ENCODE measurements around the gene MED26.
"Not testable (repeated sequence)": the region's sequence is repeated elsewhere in the genome, so short reads cannot be mapped to it uniquely, and the experiment has no call there.

Gene MED26, protein sequence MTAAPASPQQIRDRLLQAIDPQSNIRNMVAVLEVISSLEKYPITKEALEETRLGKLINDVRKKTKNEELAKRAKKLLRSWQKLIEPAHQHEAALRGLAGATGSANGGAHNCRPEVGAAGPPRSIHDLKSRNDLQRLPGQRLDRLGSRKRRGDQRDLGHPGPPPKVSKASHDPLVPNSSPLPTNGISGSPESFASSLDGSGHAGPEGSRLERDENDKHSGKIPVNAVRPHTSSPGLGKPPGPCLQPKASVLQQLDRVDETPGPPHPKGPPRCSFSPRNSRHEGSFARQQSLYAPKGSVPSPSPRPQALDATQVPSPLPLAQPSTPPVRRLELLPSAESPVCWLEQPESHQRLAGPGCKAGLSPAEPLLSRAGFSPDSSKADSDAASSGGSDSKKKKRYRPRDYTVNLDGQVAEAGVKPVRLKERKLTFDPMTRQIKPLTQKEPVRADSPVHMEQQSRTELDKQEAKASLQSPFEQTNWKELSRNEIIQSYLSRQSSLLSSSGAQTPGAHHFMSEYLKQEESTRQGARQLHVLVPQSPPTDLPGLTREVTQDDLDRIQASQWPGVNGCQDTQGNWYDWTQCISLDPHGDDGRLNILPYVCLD

DNA sequence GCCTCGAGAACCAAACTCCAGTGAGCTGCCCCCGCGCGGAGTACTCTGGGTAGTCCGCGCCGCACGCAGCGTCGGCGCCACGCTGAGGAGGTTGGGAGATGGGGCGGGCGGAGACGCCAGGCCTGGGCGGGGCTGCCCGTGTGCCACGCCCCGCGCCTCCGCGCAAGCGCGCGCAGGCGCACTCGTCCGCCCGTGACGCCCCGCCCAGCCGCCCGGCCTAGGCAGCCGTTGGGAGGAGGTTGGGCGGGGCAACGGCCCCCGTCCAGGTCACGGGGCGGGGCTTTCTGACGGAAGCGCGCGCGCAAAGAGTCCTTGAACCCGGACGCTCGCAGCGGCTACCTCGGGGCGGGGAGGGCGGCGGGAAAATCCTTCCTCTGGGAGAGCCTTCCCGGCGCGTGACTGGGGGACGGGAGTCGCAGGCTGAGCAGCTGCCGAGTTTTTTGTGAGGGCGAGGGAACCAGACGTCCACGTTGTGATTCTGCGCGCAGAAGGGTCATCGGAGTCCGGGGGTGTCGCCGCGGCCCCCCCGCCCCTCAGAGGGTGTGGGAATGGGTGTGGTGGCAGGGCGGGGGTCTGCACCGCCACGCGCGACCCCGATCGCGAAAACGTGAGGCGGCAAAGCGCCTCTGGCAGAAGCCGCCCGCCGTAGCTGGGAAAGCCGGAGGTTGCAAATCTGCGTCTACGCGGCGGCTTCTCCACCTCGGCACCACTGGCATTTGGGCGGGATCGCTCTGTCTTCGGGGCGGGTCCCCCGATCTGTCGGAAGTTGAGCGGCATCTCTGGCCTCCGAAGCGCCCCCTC, at the start of gene MED26:
TSS of gene MED26 (minus strand) at position 22 of the 801 bp plus-strand sequence. CDS start 261 bp downstream, outside the sequence.
- DNase-seq (ENCODE audit: low read depth), result peak; percentile 78

DNA sequence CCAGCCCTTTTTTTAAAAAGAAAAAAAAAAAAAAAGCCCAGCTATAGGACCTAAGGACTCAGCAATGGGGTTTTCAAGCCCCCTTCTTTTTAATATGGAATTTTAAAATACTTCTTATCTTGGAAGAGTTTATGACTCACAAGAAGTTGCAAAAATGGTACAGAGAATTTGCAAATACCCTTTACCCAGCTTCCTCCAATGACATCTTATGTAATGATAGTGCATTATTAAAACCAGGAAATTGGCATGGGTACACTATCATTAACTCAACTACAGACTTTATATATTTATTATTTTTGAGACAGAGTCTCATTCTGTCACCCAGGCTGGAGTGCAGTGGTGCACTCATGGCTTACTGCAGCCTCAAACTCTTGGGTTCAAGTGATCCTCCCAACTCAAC, 49.1 kb upstream of the MED26 start:
- DNase-seq (ENCODE audit: low read depth), result no peak

More for the DNA sequence above, at the start of gene MED26:
- H3K4me3 ChIP-seq (ENCODE audit: low read depth, low read length), result peak within 1 kb of the TSS; percentile 98

DNA sequence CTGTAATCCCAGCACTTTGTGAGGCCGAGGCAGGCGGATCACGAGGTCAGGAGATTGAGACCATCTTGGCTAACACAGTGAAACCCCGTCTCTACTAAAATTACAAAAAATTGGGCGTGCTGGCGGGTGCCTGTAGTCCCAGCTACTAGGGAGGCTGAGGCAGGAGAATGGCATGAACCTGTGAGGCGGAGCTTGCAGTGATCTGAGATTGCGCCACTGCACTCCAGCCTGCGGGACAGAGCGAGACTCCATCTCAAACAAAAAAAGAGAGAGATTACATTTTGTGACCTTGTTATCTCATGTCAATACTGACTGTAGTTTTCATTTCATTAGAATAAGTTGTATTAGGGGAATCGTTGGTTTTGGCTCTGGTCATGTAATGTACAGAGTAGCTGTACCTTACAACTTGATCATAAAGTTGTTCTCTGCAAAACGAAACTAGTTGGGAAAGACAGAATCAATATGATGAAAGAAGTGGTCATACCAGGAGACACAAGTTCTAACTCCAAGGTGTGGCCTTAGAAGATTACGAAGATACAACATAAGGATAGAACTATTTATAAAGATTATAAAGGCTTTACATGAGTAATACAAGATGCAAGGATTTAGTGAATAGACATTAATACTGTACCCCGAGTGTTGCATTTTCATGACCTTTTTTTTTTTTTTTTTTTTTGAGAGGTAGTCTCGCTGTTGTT, 48.2 kb upstream of the MED26 start:
- no peak for DNase-seq (ENCODE audit: low read depth)
- no peak overlapping the region for H3K4me3 ChIP-seq (ENCODE audit: low read depth, low read length)

More for the DNA sequence above, 49.1 kb upstream of the MED26 start:
- no peak overlapping the region for H3K4me3 ChIP-seq (ENCODE audit: low read depth, low read length)

DNA sequence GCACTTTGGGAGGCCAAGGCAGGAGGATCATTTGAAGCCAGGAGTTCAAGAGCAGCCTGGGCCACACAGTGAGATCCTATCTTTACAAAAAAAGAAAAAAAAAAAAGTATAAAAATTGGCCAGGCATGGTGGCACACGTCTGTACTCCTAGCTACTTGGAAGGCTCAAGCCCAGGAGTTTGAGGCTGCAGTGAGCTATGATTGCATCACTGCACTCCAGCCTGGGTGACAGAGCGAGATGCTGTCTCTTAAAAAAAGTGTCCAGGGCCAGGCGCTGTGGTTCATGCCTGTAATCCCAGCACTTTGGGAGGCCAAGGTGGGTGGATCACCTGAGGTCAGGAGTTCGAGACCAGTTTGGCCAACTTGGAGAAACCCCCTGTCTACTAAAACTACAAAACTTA, 45.8 kb upstream of the MED26 start:
- not testable (repeated sequence) for H3K4me3 ChIP-seq (ENCODE audit: low read depth, low read length); DNase-seq (ENCODE audit: low read depth)

DNA sequence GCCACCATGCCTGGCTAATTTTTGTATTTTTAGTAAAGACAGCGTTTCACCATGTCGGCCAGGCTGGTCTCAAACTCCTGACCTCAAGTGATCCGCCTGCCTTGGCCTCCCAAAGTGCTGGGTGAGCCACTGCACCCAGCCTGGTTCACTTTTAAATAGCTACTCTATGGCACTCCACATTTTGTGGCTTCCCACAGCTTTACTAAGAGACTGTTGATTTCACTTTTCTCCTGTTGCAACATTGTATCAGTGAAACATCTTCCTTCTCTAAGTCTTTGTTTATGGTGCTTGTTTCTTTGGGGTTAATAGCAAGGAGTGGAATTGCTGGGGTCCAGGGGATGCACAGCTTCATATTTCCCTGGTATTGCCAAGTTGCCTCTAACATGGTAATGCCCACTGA, 45.2 kb upstream of the MED26 start:
- H3K4me3 ChIP-seq (ENCODE audit: low read depth, low read length), result no peak overlapping the region
- no peak for DNase-seq (ENCODE audit: low read depth)

DNA sequence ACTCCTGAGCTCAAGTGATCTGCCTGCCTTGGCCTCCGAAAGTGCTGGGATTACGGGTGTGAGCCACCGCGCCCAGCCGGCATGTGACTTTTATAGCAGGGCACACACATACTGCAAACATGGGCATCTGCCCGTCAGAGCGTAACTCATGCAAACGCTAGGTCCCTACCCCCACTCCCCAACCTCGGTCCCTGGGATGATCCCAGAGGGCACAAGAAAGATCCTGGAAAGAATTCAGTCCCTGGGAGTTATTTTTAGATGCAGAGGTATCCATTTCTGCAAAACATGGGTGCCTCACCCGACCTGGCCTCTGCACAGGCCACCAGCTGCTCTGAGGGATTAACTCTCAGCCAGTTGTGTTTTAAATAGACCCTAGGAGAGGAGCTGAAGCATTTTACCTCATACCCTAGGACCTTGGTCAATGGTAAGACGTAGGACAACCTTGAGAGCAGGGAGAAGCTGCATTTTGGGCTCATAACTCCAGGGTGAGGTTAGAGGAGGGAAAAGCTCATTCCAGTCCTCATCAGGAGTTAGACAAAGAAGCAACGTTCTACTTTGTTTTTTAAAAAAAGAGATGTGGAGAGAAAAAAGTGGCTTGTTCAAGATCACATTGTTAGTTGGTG, 43.8 kb upstream of the MED26 start:
- H3K4me3 ChIP-seq (ENCODE audit: low read depth, low read length), result no peak overlapping the region
- DNase-seq (ENCODE audit: low read depth), result no peak

DNA sequence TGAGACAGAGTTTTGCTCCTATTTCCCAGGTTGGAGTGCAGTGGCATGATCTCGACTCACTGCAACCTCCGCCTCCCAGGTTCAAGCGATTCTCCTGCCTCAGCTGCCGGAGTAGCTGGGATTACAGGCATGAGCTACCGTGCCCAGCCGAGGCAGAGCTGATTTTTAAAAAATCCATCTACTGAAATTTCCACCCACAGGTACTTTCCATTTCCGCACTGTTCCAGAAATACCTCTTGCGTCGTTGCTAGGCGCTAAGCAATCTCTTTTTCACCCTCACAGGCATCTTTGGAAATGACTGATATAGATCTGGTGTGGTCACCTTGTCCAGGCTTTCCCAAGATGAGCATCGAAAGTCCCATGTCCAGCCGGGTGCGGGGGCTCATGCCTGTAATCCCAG, 42.3 kb upstream of the MED26 start:
- DNase-seq (ENCODE audit: low read depth), result no peak
- H3K4me3 ChIP-seq (ENCODE audit: low read depth, low read length), result no peak overlapping the region

DNA sequence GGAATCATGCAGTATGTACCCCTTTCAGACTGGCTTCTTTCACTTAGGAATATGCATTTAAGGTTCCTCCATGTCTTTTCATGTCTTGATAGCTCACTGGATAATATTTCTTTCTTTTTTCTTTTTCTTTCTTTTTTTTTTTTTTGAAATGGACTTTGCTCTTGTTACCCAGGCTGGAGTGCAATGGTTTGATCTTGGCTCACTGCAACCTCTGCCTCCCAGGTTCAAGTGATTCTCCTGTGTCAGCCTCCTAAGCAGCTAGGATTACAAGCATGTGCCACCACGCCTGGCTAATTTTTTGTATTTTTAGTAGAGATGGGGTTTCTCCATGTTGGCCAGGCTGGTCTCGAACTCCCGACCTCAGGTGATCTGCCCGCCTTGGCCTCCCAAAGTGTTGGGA, 40.7 kb upstream of the MED26 start:
- not testable (repeated sequence) for H3K4me3 ChIP-seq (ENCODE audit: low read depth, low read length); DNase-seq (ENCODE audit: low read depth)

DNA sequence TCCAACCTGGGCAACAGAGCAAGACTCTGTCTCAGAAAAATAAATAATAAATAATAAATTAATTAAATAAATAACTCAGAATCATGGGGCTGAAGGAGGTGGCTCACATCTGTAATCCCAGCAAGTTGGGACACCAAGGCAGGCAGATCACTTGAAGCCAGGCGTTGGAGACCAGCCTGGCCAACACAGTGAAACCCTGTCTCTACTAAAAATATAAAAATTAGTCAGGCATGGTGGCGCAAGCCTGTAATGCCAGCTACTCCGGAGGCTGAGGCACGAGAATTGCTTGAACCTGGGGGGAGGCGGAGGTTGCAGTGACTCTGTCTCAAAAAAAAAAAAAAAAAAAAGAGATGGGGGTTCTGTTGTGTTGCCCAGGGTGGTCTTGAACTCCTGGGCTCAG, 40.2 kb upstream of the MED26 start:
- no peak overlapping the region for H3K4me3 ChIP-seq (ENCODE audit: low read depth, low read length)
- DNase-seq (ENCODE audit: low read depth), result no peak

DNA sequence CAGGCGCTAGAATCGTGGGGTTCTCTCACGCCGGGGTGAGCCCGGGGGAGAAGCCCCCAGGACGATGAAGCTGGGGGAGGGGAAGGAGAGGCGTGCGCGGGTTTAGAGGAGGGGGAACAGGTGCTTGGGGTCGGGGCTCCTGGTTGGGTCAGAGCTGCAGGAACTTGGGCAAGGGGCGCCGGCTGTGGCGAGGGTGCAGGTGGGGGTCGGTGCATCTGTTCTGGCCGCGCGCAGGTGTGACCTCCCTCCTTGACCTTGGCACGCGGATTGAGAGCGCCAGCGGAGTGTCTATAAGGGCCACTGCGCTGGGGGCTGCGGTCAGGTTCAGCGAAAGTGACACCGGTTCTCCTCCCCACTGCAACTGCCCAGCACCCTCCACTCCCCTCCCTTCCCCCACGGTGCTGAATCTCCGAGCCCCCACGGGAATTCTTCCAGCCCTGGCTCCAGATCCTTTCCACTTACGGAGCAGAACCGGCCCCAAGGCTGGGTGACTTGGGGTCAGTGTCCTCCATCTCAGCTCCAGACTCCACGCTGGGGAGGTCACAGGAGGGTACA, 33.6 kb upstream of the MED26 start:
- peak overlapping the region; percentile 75 for H3K4me3 ChIP-seq (ENCODE audit: low read depth, low read length)
- no peak for DNase-seq (ENCODE audit: low read depth)

DNA sequence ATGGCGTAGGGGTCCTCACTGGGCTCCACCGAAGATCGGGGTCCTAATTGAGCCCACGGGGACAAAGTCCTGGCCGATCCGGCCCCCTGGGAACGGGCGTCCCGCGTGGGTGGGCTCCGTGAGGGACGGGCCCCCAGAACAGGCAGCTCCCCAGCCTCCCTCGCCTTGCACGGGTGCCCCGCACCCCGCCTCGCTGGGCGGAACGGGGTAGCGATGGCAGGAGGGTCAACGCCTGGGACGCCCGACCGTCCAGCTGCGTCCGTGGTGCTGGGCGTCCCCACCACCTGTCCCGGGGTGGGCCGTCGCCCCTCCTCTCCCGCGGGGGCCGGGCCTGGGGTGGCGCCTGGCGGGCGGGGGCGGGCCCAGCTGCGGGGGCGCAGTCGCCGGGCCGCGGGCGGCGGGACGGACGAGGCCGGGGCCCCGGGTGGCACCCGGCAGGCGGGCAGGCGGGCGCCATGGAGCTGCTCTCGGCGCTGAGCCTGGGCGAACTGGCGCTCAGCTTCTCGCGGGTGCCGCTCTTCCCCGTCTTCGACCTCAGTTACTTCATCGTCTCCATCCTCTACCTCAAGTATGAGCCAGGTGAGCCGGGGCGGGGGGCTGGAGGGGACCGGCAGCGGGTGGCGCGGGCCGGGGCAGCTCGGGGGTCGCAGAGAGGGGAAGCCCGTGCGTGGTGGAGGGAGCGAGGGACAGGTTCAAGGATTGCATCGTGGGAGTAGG, 32.9 kb upstream of the MED26 start, which contains the start of gene TMEM38A:
TSS of gene TMEM38A (plus strand) at position 377 of the 717 bp plus-strand sequence. CDS start at position 456, 79 bp downstream.
- peak within 1 kb of the TSS; percentile 75 for H3K4me3 ChIP-seq (ENCODE audit: low read depth, low read length)
- no peak for DNase-seq (ENCODE audit: low read depth)

DNA sequence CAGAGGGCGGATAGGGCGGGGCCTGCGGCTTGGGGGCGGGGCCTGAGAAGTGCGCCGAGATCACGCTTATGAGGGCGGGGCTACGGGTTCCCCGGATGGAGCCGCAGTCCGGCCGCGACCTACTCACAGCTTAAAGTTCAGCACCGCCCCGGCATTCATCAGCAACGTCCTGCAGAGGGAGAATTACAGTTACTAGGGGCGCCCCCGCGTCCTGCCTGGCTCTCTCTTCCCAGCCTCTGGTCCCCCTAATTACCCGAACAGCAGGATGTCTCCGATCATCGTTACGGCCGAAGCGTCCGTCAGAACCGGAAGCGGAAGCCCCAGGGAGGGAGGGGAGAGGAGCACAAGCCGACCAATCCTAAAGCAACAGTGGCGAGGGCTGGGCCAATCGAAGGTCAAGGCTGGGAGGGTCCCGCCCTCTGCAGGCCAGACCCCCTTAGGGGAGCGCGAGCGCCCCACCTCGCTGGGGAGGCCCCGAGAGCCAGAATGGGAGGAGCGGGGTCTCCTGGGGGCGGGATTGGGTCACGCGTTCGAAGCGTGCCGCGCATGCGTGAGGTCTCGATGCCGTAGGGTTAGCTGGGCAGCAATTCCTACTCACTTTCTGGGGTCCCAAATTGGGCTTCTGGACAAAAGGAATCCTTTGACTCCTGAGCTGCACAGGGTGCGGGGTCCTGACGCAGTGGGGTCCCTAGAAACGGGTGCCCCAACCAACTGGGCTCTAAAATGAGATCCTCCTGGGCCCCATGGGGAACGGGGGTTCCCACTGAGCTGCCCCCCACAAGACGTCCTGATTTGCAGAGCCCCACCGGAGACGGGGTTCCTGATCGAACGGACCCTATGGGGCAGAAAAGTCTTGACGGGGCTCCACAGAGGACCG, 32.1 kb upstream of the MED26 start, which contains the start of gene SMIM7:
TSS of gene SMIM7 (minus strand) at position 313 of the 877 bp plus-strand sequence. CDS start at position 279, 34 bp downstream.
- DNase-seq (ENCODE audit: low read depth), result peak; percentile 96
- H3K4me3 ChIP-seq (ENCODE audit: low read depth, low read length), result peak within 1 kb of the TSS; percentile 75

DNA sequence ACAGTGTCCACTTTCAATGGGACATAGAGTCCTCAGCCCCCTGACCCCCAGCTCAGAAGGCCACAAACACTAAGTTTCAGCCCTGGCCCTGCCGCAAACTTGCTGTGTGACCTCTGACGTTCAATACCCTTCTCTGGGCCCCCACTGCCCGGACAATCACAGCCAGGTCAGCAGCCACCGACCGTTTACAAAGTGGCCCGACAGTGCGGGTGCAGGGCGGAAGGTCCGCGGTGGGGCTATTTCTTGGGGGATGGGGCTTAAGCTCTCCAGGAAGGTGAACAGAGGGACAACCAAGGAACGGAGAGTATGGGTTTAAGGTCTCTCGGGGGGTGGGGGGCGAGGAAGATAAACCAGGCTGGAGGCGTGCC, 31.4 kb upstream of the MED26 start:
- H3K4me3 ChIP-seq (ENCODE audit: low read depth, low read length), result peak overlapping the region; percentile 75
- no peak for DNase-seq (ENCODE audit: low read depth)

DNA sequence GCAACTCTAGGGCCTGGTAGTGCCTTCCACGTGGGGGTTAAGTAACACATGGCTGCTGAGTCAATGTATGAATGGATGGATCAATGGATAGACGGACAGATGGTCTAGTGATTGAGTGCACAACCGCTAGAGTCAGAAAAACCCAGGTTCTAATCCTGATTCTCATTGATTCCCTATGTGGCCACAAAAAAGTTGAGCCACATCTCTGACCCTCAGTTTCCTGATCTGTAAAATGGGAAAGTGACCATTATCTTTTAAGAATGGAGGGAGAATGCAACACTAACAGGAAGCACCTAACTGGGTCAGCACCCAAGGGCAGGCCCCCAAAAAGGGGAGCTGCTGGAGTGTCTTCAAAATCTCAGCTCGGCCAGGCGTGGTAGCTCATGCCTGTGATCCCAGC, 29.4 kb upstream of the MED26 start:
- no peak for DNase-seq (ENCODE audit: low read depth)
- H3K4me3 ChIP-seq (ENCODE audit: low read depth, low read length), result no peak overlapping the region

DNA sequence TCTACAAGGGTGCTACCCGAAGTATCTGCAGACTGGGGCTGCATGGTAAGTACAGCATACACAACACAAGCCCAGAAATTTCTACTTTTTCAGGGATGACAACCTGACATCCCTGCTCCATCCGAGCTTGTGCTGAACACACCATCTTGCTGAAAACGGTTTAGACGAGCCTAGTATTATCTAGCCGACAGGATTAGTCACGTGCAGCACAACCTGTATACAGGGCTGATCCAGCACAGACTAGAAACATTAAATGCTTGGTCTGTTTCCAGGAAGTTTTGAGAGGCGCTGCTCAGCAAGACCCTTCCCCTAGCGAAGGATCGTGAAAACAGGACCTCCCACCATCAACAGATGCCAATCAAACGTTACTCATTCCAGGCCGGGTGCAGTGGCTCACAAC, 27.7 kb upstream of the MED26 start:
- DNase-seq (ENCODE audit: low read depth), result no peak
- H3K4me3 ChIP-seq (ENCODE audit: low read depth, low read length), result no peak overlapping the region

DNA sequence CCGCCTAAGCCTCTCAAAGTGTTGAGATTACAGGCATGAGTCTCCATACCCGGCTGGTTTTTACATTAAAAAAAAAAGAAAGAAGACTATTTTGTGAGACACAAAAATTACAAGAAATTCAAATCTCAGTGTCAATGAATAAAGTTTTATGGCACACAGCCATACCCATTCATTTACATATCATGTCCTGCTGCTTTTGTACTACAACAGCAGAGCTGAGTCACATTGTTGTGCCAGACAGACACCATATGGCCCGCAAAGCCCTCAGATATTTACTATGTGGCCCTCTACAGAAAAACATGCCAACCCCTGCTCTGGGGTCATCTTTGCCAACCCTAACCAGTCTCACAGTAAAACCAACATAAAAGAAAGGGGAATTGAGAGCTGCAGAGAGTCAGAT, 26.6 kb upstream of the MED26 start:
- no peak for DNase-seq (ENCODE audit: low read depth)
- H3K4me3 ChIP-seq (ENCODE audit: low read depth, low read length), result no peak overlapping the region

DNA sequence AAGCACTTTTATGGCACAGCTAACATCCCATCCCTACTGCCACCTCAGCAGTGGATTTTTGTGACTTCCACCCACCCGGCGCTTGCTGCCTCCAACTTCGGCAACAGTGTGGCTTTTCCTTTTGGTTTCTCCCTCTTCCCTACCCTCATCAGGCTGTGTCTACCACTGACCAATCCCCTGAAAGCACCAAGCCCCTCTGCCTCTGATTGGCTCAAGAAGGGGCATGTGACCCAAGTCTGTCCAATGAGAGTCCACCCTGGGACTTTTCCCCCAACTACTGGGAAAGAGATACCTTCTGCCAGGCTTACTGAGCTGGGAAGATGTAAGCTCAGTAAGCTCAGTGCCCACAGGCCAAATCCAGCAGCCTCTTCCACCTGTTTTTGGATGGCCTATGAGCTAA, 26.1 kb upstream of the MED26 start:
- no peak overlapping the region for H3K4me3 ChIP-seq (ENCODE audit: low read depth, low read length)
- DNase-seq (ENCODE audit: low read depth), result no peak
